Left renal pelvis (tissue), 4 donors: Measurements from ENCODE around the gene PRIM1. TPM values are rescaled to one million over a fixed set of nuclear protein-coding genes. Genes with fewer than 3 reads are reported as not detected.
A peak's percentile ranks its signal among the peaks of the same experiment; 100 is the strongest.
"Not testable (repeated sequence)": the region's sequence is repeated elsewhere in the genome, so short reads cannot be mapped to it uniquely, and the experiment has no call there.

ENCODE experiments used
- DNase-seq, 4 donors: peaks; one replicate each; pipeline ENCODE4 v3.0.0-alpha.2; 2013; ENCODE audit warnings: low read depth in 4 of 4, low spot score in 3 of 4
- polyA plus RNA-seq, 4 donors: library from polyadenylated mRNA; unstranded; fragments of 120-200 nt; gene quantifications; one replicate each; pipeline ENCODE4 v1.2.1, GENCODE V29; 2013; ENCODE audit not compliant: insufficient read length in 4 of 4

PRIM1 gene
- polyA plus RNA-seq, 4 donors: 16.7 to 23.6 (median 19.1) TPM

- DNase-seq: no peak
Observed at GRCh38 chr12:56763753-56764657, 11.9 kb upstream of the PRIM1 start.

GRCh38 chr12:56761812-56762211 is 9.7 kb upstream of the PRIM1 start:
- DNase-seq: no peak

- DNase-seq: no peak
Observed at GRCh38 chr12:56760460-56760859, 8.3 kb upstream of the PRIM1 start.

- no peak for DNase-seq
Observed at GRCh38 chr12:56759263-56759908, 7.3 kb upstream of the PRIM1 start.

GRCh38 chr12:56758728-56759262 is 6.7 kb upstream of the PRIM1 start:
- no peak for DNase-seq

GRCh38 chr12:56757971-56758370 is 5.8 kb upstream of the PRIM1 start:
- not testable (repeated sequence) for DNase-seq

- DNase-seq: no peak
Observed at GRCh38 chr12:56753566-56753965, 1.4 kb upstream of the PRIM1 start.

GRCh38 chr12:56750596-56750995 is 1.5 kb downstream of the PRIM1 start:
- not testable (repeated sequence) for DNase-seq

GRCh38 chr12:56749853-56750252 is 2.3 kb downstream of the PRIM1 start:
- no peak for DNase-seq

- no peak for DNase-seq
Observed at GRCh38 chr12:56749359-56749758, 2.8 kb downstream of the PRIM1 start.

GRCh38 chr12:56728139-56728861 is 23.8 kb downstream of the PRIM1 start:
- DNase-seq: no peak

GRCh38 chr12:56726196-56726675 is 25.9 kb downstream of the PRIM1 start:
- DNase-seq: not testable (repeated sequence)

GRCh38 chr12:56725723-56726102 is 26.4 kb downstream of the PRIM1 start:
- no peak for DNase-seq

- peak; percentile 91 to 95 (median 93) for DNase-seq
Observed at GRCh38 chr12:56724972-56725722, 27.0 kb downstream of the PRIM1 start, which contains the start of gene NACA. Gene NACA, minus strand, starts transcription at chr12:56725299. Its CDS starts 778 bp downstream, at chr12:56724521.

GRCh38 chr12:56724701-56724971 is 27.5 kb downstream of the PRIM1 start:
- DNase-seq: no peak

GRCh38 chr12:56723889-56724700 is 28.0 kb downstream of the PRIM1 start:
- no peak for DNase-seq

GRCh38 chr12:56723352-56723751 is 28.8 kb downstream of the PRIM1 start:
- DNase-seq: no peak

GRCh38 chr12:56722832-56723231 is 29.3 kb downstream of the PRIM1 start:
- DNase-seq: no peak

GRCh38 chr12:56721721-56722120 is 30.4 kb downstream of the PRIM1 start:
- DNase-seq: no peak
